Right kidney (tissue), 9 donors: ENCODE data around the gene ZNF438.
"Not testable (repeated sequence)": the region's sequence is repeated elsewhere in the genome, so short reads cannot be mapped to it uniquely, and the experiment has no call there.

Source experiments
- DNase-seq: peaks from one replicate; pipeline ENCODE4 v3.0.0-alpha.2; 2016
- long read RNA-seq, 8 donors: transcript quantifications; one replicate each; lab custom pipeline, GENCODE V29; 2026

ZNF438 gene, protein sequence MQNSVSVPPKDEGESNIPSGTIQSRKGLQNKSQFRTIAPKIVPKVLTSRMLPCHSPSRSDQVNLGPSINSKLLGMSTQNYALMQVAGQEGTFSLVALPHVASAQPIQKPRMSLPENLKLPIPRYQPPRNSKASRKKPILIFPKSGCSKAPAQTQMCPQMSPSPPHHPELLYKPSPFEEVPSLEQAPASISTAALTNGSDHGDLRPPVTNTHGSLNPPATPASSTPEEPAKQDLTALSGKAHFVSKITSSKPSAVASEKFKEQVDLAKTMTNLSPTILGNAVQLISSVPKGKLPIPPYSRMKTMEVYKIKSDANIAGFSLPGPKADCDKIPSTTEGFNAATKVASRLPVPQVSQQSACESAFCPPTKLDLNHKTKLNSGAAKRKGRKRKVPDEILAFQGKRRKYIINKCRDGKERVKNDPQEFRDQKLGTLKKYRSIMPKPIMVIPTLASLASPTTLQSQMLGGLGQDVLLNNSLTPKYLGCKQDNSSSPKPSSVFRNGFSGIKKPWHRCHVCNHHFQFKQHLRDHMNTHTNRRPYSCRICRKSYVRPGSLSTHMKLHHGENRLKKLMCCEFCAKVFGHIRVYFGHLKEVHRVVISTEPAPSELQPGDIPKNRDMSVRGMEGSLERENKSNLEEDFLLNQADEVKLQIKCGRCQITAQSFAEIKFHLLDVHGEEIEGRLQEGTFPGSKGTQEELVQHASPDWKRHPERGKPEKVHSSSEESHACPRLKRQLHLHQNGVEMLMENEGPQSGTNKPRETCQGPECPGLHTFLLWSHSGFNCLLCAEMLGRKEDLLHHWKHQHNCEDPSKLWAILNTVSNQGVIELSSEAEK
- long read RNA-seq, donor 1: 0 reads
- long read RNA-seq, donor 2: 0 reads
- long read RNA-seq, donor 3: 0 reads
- long read RNA-seq, donor 4: 0 reads
- long read RNA-seq, donor 5, partial matches to known transcripts: 0 of 1 reads
- long read RNA-seq, donor 5, other reads (novel, unspliced or antisense): 0 of 1 reads
- long read RNA-seq, donor 6: 0 reads
- long read RNA-seq, donor 7, partial matches to known transcripts: 5 of 5 reads
- long read RNA-seq, donor 7, other reads (novel, unspliced or antisense): 0 of 5 reads
- long read RNA-seq, donor 8, partial matches to known transcripts: 0 of 1 reads
- long read RNA-seq, donor 8, other reads (novel, unspliced or antisense): 0 of 1 reads

- DNase-seq: peak; percentile 98
Measured at GRCh38 chr10:31031558-31032257, at the start of gene ZNF438. Gene ZNF438 (minus strand): TSS chr10:31031865. CDS start chr10:30877034, 154,831 bp downstream.

DNA sequence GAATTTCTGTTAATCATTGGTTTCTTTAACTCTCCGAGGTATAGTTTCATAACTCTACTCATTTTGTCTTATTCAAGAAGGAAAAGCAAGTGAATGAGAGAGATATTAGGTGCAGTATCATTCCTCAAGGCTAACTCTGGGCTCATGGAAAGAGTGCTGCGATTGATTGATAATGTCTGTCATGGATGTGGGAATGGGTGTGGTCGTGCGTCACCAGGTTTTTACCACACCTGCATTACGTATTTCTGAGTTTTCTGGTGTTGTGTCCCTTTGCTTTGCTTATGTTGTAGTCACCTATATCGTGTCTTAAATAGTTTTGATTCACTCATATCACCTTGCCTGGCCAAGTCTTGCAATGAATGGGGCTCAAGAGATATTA is 44.9 kb upstream of the ZNF438 start:
- no peak for DNase-seq

GRCh38 chr10:31075881-31076609 is 44.4 kb upstream of the ZNF438 start:
- DNase-seq: no peak

GRCh38 chr10:31075434-31075833 is 43.8 kb upstream of the ZNF438 start:
- DNase-seq: no peak

GRCh38 chr10:31074722-31075086 is 43.0 kb upstream of the ZNF438 start:
- DNase-seq: no peak

DNA sequence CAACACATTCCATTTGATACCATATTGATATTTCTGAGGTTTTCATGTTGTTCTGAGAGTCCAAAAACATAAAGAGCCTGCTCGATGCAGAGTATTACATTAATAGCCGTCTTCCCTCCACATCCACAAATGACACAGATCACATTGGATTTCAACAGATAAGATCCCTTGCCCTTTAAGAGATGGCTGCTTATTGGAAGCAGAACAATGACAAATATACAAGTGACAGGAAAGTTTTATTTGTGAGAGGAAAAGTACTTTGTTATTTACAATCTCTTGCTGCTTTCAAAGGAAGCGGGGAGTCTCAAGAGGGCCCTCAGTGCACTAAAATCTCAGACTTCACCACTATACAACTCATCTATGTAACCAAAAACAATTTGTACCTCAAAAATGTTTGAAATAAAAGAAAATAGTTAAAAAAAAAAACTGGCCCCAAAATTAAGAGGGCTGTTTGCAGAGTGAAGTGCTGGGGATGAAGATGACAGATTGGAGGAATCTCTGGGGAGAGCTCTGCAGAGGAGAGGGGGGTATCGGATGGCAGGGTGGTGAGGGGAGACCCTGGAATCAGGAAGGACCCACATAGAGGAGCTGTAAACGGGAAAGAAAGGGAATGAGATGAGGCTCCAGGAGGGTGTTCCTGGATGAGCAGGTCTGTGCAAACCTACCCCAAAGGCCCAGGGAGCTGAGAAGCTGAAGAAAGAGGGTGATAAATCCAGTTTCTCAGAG is 42.5 kb upstream of the ZNF438 start:
- no peak for DNase-seq

DNA sequence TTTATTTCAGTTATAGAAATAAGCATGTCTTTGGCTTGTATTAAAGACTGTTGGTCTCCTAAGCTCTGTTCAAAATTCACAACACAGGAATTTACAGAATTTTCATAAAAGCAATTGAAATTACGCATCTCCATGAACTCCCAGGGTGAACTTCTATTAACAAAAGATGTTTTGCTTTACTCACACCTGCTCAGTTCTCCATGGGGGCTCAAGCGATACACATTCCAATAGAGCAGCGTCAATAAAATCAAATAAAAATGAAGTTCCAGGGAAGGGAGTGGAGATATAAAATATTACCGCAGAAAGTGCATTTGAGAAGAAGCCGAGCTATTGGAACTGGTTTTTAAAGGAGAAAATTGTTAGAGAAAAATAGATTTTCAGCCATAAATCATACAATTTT is 41.5 kb upstream of the ZNF438 start:
- no peak for DNase-seq

- DNase-seq: no peak
Measured at GRCh38 chr10:31072451-31072850, 40.8 kb upstream of the ZNF438 start.

DNA sequence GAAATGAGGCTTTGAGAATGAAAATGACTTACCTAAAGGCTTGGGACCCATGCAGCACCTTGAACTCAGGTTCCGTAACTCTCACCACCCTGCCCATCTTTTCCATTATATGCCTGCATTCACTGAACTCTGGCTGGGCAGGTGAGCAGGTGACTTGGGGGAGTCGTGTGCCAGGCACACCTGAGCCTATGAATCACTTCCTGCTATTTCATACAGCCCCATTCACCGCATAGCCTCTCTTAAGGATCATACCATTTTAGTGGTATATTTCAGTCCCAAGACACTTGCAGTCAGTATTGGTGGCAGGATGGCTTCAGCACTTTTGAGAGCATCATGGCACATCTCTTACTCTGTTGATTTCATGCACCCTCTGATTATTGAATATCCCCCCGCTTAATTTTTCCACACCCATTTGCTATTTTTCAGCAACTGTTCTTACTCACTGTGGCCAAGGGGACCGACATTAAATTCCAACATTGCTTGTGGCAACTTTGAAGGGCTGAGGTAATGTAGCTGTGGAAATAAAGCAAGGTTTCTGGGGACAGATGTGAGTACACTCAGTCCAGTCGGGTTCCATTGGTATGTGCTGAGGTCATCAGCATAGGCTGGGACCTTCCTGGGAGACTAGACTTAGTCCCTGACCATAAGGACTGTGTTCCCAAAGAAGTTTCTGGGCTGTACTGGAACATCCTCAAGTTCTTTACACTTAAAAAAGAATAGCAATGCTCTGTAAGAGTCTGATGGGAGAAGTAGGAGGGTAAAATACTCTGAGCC is 39.8 kb upstream of the ZNF438 start:
- no peak for DNase-seq

DNA sequence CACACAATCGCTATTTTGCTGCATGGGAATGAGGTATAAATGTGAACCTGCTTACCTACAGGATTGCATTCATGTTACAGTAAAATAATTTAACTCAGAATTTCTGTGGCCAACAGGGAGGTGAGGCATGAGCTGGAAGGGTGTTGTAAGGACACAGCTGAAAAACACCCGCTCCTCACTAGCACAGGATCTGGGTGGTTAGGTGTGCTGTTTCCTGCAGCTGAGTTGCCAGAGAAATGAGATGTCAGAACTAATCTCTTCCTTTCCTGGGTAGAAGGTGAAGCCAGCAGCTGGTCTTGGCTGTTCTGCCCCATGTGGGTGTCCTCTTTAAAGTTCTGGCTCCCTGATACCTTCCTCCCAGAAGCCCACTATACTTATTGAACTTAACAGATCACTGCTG is 39.0 kb upstream of the ZNF438 start:
- DNase-seq: no peak

DNA sequence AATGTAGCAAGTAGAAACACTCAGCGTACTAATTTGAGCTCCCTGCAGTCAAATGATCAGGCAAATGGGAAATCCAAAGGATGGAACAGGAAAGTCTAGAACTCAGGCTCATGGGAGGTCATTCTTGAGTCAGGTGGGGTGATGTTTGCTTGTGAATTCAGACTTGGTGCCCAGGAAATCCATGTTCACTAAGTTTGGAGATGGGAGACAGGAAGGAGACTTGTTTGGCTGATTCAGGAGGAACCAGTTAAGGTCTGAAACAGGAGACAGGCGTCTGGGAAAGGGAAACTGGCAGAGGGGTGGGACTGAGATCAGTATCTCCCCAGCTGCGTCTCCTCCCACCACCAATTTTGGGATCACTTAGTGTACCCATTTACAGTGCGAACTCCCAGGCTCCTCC is 38.4 kb upstream of the ZNF438 start:
- DNase-seq: no peak

- DNase-seq: no peak
Measured at GRCh38 chr10:31069411-31069810, 37.7 kb upstream of the ZNF438 start.

DNA sequence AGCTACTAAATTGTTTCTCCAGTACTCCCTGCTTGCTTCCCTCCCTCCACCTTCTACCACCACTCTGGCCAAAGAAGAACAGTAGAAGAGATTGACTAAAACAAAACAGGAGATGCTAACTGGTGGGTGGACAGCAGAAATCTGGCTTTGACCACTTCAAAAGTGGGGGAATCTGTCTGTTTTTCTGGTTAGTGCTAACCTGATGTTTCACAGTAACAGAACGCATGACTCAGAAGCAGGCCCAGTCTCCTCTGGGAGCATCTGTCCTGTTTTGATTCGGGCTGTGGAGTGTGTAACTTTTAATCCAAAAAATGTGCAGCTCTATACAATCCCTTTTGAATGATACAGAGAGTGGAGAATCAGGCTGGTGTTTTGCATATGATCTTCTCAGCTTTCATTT is 32.7 kb upstream of the ZNF438 start:
- DNase-seq: no peak

GRCh38 chr10:31063841-31064240 is 32.2 kb upstream of the ZNF438 start:
- DNase-seq: no peak

DNA sequence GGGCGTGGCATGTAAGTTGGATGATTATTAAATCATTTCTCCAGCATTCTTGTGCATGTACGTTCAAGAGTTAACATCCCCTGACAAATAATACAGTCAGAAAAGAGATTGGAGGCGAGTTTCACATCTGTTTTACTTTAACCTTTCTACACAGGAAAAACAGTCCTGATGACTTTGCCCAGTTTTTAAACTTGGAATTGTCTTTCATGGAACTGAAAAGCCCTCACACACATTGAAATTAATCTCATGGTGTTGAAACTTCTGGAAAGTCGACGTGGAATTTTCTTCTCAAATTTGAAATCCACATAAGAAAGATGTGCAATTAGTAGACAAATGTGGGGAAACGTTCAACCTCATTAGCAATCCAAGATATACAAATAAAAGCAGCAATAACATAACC is 31.2 kb upstream of the ZNF438 start:
- no peak for DNase-seq

DNA sequence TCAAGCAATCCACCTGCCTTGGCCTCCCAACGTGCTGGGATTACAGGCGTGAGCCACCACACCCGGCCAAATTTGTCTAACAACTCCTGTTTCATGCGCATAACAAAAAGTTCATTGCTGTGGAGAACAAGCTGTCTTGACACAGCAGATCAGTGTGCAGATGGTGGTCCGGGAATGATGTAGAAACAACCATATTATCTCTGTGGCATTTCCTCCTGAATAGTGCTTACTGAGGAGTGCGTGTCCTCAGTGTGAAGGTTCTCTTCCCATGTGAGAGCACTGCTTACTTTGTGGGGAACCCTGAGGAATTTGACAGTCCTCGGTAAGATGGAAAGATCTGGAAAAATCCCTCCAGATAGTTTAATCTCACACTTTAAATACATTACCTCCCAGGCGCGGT is 30.3 kb upstream of the ZNF438 start:
- DNase-seq: no peak

DNA sequence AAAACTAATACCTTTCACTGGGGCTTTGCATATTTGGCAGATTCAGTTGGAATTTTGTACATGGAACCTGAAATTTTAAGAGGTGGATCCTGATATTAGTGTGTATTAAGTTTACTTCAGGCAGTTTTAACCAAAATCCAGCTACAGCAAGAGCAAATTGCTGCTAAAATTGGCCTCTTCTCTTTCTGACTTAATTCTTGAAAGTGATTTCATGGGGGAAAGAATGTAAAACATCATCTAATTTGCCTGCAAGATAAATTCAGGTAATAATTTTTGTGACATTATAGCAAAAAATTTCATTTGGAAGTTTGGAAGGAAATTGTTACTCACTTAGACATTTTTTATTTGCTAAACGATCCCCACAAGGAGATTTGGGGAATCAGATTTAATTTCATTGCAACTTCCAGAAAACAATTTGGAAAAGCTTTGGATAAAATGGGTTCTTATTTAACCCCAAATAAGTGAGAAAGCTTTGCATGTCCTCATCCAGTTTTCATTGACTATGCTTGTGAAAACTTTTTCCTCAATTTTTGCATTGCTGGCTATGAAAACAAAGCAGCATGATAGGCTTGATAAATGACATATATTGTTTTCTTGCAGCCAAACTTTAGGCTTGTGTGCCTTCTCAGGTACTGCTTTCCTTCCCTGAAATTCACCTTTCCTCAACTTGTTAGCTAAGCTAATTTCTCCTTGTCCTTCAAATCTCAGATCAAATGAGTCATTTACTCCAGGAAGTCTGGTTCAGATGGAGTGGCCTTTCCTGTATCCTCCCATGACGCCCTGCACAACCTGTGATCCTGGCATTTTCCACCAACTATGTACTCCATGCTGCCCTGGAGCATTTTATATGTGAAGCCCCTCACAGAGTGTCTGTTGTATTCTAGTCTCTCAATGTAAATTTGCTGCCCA is 27.4 kb upstream of the ZNF438 start:
- no peak for DNase-seq

GRCh38 chr10:31056678-31057077 is 25.0 kb upstream of the ZNF438 start:
- not testable (repeated sequence) for DNase-seq
